HG03039 (cell line): ENCODE measurements around the gene CITED4.

Source experiments
- ATAC-seq: cut with Tn5 transposase; IDR thresholded peaks from one replicate; pipeline ENCODE4 v1.9.1; 2021; ENCODE audit warnings: mild to moderate bottlenecking, moderate library complexity; ENCODE audit not compliant: unreplicated experiment

The CITED4 gene

GRCh38 chr1:40886318-40887011, 24.3 kb upstream of the CITED4 start:
- ATAC-seq: no peak

DNA sequence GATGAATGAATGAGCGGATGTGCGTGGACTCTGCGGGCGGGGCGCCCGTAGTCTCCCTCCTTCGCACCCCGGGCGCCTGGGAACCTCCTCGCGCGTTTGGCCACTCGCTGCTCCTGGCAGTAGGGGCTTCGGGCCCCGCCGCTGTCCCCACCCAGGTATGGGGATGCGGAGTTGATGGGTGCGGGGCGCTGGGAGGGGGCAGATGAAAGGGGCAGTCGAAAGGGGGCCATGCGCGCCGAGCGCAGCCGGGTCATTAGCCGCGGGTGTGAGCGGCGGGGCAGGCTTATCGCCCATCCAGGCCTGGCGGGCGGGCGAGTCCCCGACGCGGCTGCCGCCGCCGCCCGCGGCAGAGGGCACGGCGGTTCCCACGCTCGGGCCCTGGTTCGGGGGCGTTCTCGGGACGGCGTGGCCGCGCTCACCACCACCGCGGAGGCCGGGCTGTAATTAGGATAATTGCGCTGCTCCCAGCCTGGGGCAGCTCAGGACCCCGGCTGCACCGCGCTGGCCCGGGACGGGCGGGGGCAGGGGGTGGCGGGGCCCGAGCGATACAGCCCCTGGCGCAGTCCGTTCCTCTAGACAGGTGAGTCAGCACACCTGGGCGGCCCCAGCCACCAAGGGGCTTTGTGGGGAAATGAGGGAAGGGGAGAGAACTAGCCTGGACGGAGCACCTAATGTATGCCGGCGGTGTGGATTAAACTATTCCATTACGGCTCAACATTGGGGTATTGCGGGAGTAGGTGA, 22.1 kb upstream of the CITED4 start:
- ATAC-seq: no peak

GRCh38 chr1:40880813-40881549, 18.8 kb upstream of the CITED4 start:
- ATAC-seq: no peak

- ATAC-seq: no peak
Measured at GRCh38 chr1:40879482-40880175, 17.5 kb upstream of the CITED4 start.

DNA sequence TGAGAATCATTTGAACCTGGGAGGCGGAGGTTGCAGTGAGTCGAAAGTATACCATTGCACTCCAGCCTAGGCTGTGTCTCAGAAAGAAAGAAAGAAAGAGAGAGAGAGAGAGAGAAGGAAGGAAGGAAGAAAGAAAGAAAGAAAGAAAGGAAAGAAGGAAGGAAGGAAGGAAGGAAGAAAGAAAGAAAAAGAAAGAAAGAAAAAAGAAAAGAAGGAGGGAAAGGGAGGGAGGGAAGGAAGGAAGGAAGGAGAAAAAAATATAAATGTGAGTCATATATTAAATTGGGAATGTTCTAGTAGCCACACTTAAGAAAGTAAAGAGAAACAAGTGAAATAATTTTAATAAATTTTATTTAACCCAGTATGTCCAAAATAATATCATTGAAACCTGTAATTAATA, 16.7 kb upstream of the CITED4 start:
- ATAC-seq: no peak

DNA sequence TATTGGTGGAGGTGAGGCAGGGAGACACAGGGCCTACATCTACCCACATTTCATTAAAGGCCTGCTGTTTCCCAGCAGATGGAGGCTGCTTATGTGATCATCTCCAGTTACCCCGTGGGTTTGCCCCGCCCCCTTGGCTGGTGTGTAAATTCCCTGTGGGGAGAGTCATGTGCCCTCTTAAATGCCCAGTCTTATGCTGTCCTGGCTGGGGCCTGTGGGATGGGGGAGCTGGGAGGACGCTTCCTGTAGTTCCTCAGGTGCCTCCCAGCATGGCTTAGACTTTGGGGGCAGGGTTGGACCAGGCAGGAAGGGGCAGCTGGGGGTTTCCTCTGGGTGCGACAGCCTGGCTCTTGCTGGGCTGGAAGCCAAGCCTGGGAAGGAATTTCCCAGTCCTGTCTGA, 15.5 kb upstream of the CITED4 start:
- ATAC-seq: no peak

GRCh38 chr1:40876891-40877290, 14.7 kb upstream of the CITED4 start:
- ATAC-seq: no peak

DNA sequence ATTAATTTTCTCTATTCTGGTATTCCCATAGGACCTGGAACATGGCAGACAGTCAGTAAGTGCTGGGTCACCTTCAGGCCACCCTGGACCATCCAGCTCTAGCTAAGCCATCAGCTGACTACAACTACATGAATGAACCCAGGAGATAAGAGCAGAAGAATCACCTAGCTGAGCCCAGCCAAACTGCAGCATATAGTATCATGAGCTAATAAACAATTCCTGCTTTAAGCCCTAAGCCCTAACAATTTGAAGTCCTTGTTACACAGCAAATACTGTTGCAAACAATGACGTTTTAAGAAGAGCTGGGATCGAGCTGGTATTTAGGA, 14.2 kb upstream of the CITED4 start:
- ATAC-seq: no peak

GRCh38 chr1:40873863-40874472, 11.8 kb upstream of the CITED4 start:
- no peak for ATAC-seq

- no peak for ATAC-seq
Measured at GRCh38 chr1:40872276-40872675, 10.1 kb upstream of the CITED4 start.

DNA sequence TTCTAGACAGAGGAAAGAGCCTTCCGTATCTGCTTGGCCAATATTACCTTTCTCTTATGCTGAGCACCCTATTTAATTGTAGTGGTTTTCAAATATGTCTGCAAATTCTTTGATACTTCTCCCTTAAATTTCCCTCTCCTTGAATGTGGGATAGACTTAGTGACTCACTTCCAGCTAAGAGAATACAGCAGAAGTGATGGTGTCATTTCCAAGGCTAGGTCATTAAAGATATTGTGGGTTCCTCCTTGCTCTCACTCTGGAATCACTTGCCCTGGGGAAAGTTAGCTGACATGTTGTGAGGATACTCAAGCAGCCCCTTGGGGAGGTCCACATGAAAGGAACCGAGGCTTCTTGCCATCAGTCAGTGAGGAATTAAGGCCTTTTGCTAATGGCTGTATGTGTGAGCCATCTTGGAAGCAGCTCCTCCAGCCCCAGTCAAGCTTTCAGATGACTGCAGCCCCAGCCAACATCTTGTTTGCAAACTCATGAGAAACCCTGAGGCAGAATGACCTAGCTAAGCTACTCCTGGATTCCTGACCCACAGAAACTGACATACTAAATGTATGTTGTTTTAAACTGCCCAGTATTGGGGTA, 8.1 kb upstream of the CITED4 start:
- ATAC-seq: no peak

- ATAC-seq: no peak
Measured at GRCh38 chr1:40868051-40868723, 6.0 kb upstream of the CITED4 start.

DNA sequence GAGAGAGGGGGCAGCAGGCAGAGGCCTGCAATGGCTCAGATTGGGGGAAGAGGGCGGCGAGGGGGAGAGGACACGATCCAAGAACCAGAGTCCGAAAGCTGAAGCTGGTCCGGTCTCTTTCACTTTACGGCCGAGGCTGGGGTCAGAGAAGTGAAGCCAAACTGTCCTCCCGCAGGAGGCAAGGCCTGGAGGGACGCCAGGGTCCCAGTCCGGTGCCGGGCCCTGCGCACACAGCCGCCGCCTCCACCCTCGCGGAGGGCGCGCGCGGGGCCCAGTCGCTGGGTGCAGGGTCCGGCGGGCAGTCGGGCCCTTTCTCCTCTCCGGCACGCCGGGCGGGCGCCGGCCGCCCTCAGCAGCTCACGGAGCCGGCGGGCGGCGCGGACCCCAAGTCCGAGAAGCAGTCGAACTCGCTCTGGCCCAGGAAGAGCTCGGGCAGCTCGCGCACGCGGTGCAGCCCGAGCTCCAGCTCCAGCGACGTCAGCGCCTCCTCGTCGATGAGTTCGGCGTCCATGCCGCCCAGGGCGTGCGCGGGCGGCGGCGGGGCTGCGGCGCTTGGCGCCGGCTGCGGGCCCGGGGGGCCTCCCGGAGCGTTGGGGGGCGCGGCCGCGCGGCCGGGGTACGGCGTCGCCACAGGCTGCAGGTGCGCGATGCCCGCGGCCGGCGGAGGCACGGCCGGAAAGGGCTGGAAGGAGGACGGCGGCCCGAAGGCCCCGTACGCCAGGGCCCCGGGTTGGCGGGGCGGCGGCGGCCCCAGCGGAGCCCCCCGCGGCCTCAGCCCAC, 749 bp downstream of the CITED4 start:
- peak; percentile 15 for ATAC-seq

GRCh38 chr1:40860706-40861223, 1.4 kb downstream of the CITED4 start:
- no peak for ATAC-seq

GRCh38 chr1:40858856-40859416, 3.2 kb downstream of the CITED4 start:
- ATAC-seq: no peak

GRCh38 chr1:40857737-40858136, 4.4 kb downstream of the CITED4 start:
- ATAC-seq: no peak

DNA sequence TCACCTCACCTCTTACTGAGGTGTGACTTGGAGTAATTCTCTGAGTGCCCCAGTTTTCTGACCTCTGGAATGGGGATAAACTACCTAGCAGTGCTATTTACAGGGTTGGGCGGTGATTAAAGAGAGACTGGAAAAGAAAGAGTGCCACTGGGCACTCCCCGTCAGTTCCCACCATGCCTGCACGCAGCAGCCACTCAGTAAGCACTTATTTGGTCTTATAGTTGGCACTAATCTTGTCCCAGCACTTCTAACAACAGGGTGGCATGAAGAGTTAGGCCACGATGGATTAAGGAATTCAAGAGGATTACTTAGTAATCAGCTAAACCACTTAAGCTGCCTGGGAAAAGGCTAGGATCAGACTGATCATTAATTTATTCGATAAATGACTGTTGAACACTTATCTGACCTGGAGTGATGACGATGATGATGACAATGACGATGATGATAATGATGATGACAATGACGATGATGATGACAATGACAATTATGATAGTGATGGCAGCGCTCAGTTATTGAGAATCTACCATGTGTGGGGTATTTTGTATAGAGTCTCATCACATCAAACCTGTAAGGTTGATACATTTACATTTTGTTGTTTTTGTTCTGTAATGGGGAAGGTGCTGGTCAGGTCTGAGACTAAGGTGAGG, 5.4 kb downstream of the CITED4 start:
- ATAC-seq: no peak

GRCh38 chr1:40856116-40856515, 6.0 kb downstream of the CITED4 start:
- no peak for ATAC-seq
